ENCODE data around the gene CHIA. TPM values are rescaled to one million over a fixed set of nuclear protein-coding genes. Genes with fewer than 3 reads are reported as not detected.

CHIA gene
- total RNA-seq, 4 donors from 2014 or later = not detected

- intact Hi-C loops (cut with DNase I; ENCODE audit: low total_unique reads) = no loop called here
- no peaks in the 10 kb centered on the region for H3K36me3 ChIP-seq
- H3K4me1 ChIP-seq = no peaks in the 10 kb centered on the region
- H3K4me3 ChIP-seq = no peak overlapping the region
- no peaks in the 10 kb centered on the region for H3K9me3 ChIP-seq
- no peak overlapping the region for H3K27ac ChIP-seq
- peaks cover 0 to 3% (median 0%) of the 10 kb centered on the region in 3 donors for H3K27me3 ChIP-seq
- DNase-seq (no peak), ATAC-seq (no peak)
- in situ Hi-C loops (cut with MboI; ENCODE audit: low sequenced_read_pairs in 4 of 4) = no loop called here
- TF ChIP-seq, protein P1, sequence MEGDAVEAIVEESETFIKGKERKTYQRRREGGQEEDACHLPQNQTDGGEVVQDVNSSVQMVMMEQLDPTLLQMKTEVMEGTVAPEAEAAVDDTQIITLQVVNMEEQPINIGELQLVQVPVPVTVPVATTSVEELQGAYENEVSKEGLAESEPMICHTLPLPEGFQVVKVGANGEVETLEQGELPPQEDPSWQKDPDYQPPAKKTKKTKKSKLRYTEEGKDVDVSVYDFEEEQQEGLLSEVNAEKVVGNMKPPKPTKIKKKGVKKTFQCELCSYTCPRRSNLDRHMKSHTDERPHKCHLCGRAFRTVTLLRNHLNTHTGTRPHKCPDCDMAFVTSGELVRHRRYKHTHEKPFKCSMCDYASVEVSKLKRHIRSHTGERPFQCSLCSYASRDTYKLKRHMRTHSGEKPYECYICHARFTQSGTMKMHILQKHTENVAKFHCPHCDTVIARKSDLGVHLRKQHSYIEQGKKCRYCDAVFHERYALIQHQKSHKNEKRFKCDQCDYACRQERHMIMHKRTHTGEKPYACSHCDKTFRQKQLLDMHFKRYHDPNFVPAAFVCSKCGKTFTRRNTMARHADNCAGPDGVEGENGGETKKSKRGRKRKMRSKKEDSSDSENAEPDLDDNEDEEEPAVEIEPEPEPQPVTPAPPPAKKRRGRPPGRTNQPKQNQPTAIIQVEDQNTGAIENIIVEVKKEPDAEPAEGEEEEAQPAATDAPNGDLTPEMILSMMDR (IDR thresholded peaks at IDR 0.05 in 4 of 5, conservative IDR thresholded peaks at IDR 0.05 in 1 of 5) = no peak
- TF ChIP-seq POLR2A (IDR thresholded peaks at IDR 0.05) = no peak
These were observed 71.1 kb downstream of the CHIA start for GRCh38 chr1:111361761-111362160.

- ATAC-seq (no peak), DNase-seq (no peak)
- Histone ChIP-seq H3K36me3 (no peaks in the 10 kb centered on the region), H3K4me1 (no peaks in the 10 kb centered on the region), H3K9me3 (no peaks in the 10 kb centered on the region), H3K27ac (no peak overlapping the region), H3K4me3 (no peak overlapping the region), H3K27me3 (peaks cover 0 to 3% (median 0%) of the 10 kb centered on the region in 3 donors)
- in situ Hi-C loops (cut with MboI; ENCODE audit: low sequenced_read_pairs in 4 of 4) (no loop called here), intact Hi-C loops (cut with DNase I; ENCODE audit: low total_unique reads) (no loop called here)
- TF ChIP-seq, protein P1 (IDR thresholded peaks at IDR 0.05 in 4 of 5, conservative IDR thresholded peaks at IDR 0.05 in 1 of 5) = no peak
- TF ChIP-seq POLR2A (IDR thresholded peaks at IDR 0.05) = no peak
These were observed 74.0 kb downstream of the CHIA start for GRCh38 chr1:111364690-111365089.

GRCh38 chr1:111366256-111366655 lies 75.6 kb downstream of the CHIA start:
- H3K27ac ChIP-seq = no peak overlapping the region
- no peaks in the 10 kb centered on the region for H3K4me1 ChIP-seq
- H3K27me3 ChIP-seq = peaks cover 0 to 3% (median 0%) of the 10 kb centered on the region in 3 donors
- H3K9me3 ChIP-seq = no peaks in the 10 kb centered on the region
- H3K36me3 ChIP-seq = no peaks in the 10 kb centered on the region
- intact Hi-C loops (cut with DNase I; ENCODE audit: low total_unique reads) = no loop called here
- DNase-seq (no peak), ATAC-seq (no peak)
- no peak overlapping the region for H3K4me3 ChIP-seq
- no peak for TF ChIP-seq POLR2A (IDR thresholded peaks at IDR 0.05)
- TF ChIP-seq, protein P1 (IDR thresholded peaks at IDR 0.05 in 4 of 5, conservative IDR thresholded peaks at IDR 0.05 in 1 of 5) = no peak
- in situ Hi-C loops (cut with MboI; ENCODE audit: low sequenced_read_pairs in 4 of 4) = no loop called here

DNA sequence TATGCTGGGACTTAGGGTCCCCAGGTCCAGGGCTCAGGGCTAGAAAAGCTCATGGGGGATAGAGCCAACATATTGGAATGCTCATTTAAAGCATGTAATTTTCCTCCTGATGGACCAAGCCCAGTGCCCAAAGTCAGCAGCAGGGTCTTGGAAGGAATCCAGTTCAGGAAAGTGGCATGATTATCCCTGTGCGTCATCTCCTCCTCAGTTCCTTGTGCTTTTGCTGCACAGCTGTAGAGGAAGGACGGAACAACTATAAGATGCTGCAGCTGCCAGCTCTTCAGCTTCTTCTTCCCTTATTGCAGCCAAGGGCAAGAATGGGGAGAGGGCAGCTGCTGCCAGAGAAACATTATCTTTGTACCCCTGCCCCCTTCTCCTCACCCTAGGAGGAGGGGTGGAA lies 78.5 kb downstream of the CHIA start:
- H3K9me3 ChIP-seq = no peaks in the 10 kb centered on the region
- no peak overlapping the region for H3K4me3 ChIP-seq
- in situ Hi-C loops (cut with MboI; ENCODE audit: low sequenced_read_pairs in 4 of 4) (no loop called here), intact Hi-C loops (cut with DNase I; ENCODE audit: low total_unique reads) (no loop called here)
- H3K27ac ChIP-seq = no peak overlapping the region
- peaks cover 0 to 3% (median 0%) of the 10 kb centered on the region in 3 donors for H3K27me3 ChIP-seq
- no peak for ATAC-seq
- TF ChIP-seq POLR2A (IDR thresholded peaks at IDR 0.05) = no peak
- TF ChIP-seq, protein P1 (IDR thresholded peaks at IDR 0.05 in 4 of 5, conservative IDR thresholded peaks at IDR 0.05 in 1 of 5) = no peak
- no peak for DNase-seq
- no peaks in the 10 kb centered on the region for H3K4me1 ChIP-seq
- no peaks in the 10 kb centered on the region for H3K36me3 ChIP-seq

DNA sequence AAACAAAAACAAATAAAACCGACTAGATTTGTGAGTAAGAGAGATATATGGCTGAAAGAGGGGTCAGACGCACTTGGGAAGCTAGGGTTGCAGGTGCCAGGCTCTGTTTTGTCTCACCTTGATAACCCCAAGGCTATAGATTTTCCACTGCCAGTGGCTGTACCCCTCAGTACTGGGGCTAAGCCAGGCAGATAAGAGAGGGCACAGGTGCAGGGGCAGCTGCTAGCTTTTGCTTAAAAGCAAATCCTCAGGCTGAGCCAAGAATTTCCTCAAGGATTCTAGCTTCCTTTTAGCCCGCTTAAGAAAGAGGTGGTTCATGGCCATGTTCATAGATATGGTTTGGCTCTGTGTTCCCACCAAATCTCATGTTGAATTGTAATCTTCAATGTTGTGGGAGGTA lies 79.0 kb downstream of the CHIA start:
- no peak for ATAC-seq
- peaks cover 0 to 3% (median 0%) of the 10 kb centered on the region in 3 donors for H3K27me3 ChIP-seq
- no peaks in the 10 kb centered on the region for H3K9me3 ChIP-seq
- no peaks in the 10 kb centered on the region for H3K4me1 ChIP-seq
- no peak for DNase-seq
- H3K36me3 ChIP-seq = no peaks in the 10 kb centered on the region
- TF ChIP-seq, protein P1 (IDR thresholded peaks at IDR 0.05 in 4 of 5, conservative IDR thresholded peaks at IDR 0.05 in 1 of 5) = no peak
- TF ChIP-seq POLR2A (IDR thresholded peaks at IDR 0.05) = no peak
- intact Hi-C loops (cut with DNase I; ENCODE audit: low total_unique reads) = no loop called here
- no peak overlapping the region for H3K4me3 ChIP-seq
- in situ Hi-C loops (cut with MboI; ENCODE audit: low sequenced_read_pairs in 4 of 4) = no loop called here
- no peak overlapping the region for H3K27ac ChIP-seq
